Measurements from ENCODE around the gene CMC2.

CMC2 gene

GRCh38 chr16:81001330-81001729 is 5.4 kb downstream of the CMC2 start:
- DNase-seq (ENCODE audit: low spot score), result no peak

DNA sequence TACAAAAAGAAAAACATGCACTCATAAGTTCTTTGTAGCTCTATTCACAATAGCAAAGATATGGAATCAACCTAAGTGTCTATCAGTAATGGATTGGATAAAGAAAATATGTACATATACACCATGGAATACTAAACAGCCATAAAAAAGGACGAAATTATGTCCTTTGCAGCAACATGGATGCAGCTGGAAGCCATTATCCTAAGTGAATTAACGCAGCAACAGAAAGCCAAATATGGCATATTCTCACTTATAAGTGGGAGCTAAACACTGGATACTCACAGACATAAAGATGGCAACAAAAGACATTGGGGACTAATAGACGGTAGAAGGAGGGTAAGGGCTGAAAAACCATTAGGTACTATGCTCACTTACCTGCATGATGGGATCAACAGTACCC is 5.8 kb downstream of the CMC2 start:
- no peak for DNase-seq (ENCODE audit: low spot score)

DNA sequence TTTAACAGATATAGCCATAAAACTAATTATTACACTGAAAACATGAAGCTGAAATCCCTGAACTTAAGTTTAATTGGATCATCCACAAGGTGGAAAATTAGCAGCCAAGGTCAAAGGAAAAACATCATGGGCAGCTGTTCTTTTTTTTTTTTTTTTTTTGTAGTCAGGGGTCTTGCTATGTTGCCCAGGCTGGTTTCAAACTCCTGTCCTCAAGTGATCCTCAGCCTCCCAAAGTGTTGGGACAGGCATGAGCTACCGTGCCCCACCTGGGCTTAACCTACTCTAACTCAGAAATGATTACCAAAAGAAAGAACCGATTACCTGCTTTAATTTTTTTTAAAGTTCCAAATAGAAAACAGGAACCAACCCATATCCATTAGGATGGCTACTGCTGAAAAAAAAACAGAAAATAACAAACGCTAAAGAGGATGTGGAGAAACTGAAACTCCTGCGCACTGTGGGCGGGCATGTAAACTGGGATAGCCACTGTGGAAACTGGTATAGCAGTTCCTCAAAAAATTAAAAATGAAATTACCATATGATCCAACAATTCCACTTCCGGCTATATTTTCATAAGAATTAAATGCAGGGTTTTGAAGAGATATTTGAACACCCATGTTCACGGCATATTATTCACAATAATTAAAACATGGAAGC is 8.6 kb downstream of the CMC2 start:
- DNase-seq (ENCODE audit: low spot score), result no peak

DNA sequence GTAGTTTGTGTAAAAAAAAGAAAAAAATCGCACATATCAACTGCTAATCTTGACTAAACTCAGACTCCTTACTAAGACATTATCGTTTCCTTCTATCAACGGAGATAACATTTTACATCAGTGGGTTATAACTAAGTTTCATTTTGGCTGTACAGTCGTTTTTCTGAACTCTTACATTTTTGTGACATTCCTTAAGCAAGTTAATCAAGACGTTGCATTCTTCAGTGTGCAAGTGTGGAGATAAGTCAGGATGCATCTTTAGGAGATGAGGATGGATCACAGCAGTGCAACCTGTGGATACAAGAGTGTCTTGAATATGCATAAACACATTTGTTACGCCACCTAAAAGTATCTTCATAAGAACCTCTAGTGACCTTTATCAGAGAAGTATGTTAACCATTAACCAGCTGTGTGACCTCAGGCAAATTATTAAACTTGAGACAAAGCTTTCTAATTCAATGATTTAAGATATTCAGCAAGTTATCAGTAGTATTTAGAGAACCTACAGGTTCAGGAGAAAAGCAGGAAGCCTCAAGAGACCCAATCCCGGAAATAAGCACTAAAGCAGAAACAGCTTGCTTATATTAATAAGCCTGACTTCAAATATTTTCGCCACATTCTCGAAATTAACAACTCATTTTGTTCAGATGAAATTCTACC is 9.4 kb downstream of the CMC2 start:
- peak; percentile 16 for DNase-seq (ENCODE audit: low spot score)

DNA sequence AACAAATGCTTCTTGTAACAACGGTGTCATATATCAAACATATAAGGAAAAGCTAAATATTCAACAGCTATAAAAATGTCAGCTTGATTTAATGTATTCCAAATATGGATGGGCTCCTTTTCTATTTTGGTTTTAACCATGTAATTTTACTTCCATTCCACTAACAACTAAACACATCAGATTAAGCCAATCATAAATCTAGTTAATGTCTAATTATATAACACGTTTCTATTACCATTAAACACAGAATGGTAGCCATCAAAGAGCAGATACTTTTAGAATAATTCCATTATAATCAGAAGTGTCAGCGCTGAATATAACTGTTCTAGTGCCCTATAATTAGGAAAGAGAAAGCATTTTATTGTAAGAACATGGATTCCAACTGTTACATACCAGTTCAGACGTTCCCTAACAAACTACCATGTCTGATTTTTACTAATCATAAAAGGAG is 10.0 kb downstream of the CMC2 start:
- DNase-seq (ENCODE audit: low spot score), result no peak

DNA sequence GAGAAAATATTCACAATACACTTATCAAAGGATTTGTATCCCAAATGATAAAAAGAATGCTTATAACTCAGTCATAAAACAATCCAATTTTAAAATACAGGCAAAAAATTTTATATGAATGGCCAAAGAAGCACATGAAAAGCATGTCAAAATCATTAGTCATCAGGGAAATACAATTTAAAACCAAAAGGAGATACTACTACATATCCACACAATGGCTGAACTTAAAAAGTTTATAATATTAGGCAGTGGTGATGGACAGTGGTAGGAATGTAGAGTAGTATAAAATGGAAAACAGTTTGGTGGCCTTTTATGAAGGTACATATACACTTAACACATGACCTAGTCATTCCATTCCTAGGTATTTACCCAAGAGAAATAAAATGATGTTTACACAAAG is 12.2 kb downstream of the CMC2 start:
- no peak for DNase-seq (ENCODE audit: low spot score)

DNA sequence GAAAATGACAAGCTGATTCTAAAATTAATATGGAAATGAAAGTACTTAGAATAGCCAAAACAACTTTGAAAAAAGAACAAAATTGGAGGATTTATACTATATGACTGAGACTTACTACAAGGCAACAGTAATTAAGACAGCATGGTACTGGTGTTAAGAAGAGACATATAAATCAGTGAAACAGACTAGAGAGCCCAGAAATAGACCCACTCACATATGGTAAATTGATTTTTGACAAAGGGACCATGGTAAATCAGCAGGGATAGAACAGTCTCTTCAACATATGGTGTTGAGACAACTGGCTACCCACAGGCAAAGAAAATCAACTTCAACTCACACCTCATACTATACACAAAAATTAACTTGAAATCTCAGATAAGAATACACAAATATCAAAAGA is 12.9 kb downstream of the CMC2 start:
- no peak for DNase-seq (ENCODE audit: low spot score)

- DNase-seq (ENCODE audit: low spot score), result peak; percentile 23
Measured at GRCh38 chr16:80993307-80993706, 13.4 kb downstream of the CMC2 start.

DNA sequence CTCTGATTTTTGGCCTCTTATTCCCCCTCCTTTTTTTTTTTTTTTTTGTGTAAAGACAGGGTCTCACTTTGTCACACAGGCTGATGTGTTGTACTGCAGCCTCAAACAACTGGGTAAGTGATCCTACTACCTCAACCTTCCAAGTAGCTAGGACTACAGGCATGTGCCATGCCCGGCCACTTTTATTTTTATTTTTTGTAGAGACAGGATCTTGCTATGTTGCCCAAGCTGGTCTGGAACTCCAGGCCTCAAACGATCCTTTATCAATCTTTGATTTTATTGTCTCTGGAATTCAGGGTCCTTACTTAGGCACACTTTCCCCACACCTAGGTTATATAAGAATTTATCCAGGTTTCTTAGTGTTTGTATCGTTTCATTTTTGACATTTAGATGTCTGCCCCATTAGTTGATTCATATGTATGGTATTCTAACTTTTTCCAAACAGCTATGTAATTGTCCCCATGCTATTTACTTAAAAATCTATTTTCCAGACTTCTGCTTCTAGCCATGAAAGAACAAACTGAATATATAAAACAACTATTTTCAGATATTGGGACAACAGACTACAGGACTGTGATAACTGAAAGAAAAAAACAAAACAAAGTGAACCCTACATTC is 13.9 kb downstream of the CMC2 start:
- DNase-seq (ENCODE audit: low spot score), result no peak

- DNase-seq (ENCODE audit: low spot score), result no peak
Measured at GRCh38 chr16:80991792-80992430, 14.8 kb downstream of the CMC2 start.

GRCh38 chr16:80990978-80991377 is 15.7 kb downstream of the CMC2 start:
- no peak for DNase-seq (ENCODE audit: low spot score)

- no peak for DNase-seq (ENCODE audit: low spot score)
Measured at GRCh38 chr16:80990577-80990976, 16.1 kb downstream of the CMC2 start.

- DNase-seq (ENCODE audit: low spot score), result no peak
Measured at GRCh38 chr16:80989801-80990200, 16.9 kb downstream of the CMC2 start.

GRCh38 chr16:80988756-80989155 is 17.9 kb downstream of the CMC2 start:
- DNase-seq (ENCODE audit: low spot score), result no peak

GRCh38 chr16:80986557-80986956 is 20.1 kb downstream of the CMC2 start:
- no peak for DNase-seq (ENCODE audit: low spot score)

DNA sequence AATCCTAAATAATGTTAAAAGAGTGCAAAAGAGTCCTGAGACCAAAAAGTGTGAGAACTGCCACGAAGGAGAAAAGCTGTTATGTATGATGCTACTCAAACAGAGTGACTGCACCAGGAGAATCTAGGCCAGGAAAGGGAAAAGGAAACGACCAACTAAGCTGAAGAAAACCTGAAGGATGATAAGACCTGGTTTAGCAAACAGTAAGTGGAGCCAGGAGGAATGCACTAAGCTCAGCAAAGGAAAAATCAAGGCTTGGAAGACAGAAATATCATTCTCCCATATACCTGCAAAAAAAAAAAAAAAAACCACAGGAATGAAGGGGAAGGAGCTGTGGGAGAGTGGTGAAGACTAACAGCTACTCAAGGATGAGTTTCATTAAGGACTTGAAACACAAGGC is 21.1 kb downstream of the CMC2 start:
- no peak for DNase-seq (ENCODE audit: low spot score)

GRCh38 chr16:80984124-80984892 is 22.4 kb downstream of the CMC2 start:
- DNase-seq (ENCODE audit: low spot score), result no peak

DNA sequence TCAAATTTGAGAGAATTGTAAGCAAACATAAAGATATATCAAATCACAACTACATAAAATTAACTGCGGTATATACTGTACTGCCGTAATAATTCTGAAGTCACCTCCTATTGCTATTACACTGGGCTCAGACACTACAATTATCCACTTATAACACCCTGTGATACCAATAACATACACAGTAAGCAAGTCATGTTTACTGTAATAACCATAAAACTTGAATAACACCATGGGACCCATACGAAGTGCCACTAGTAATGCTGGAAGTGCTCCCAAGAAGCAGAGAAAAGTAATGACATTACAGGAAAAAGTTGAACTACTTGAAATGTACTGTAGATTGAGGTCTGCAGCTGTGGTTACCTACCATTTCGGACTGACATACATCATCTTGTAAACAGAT is 24.0 kb downstream of the CMC2 start:
- no peak for DNase-seq (ENCODE audit: low spot score)

DNA sequence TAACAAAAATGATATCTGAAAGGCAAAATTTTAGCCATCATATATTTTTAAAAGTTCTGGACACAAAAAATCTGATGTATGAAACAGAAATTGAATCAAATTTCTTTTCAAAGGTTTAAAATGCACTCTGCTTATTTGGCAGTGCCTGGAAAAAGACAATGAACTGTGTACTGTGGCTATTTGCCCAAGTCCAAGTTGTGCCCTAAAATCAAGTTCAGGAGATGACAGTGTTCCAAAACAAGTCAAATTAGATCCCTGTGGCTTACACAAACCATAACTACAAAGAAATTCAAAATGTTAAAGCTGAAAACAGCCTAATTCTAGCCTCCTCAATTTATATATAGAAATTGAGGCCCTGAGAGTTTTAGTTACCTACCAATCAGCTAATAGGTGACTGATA is 25.6 kb downstream of the CMC2 start:
- no peak for DNase-seq (ENCODE audit: low spot score)

DNA sequence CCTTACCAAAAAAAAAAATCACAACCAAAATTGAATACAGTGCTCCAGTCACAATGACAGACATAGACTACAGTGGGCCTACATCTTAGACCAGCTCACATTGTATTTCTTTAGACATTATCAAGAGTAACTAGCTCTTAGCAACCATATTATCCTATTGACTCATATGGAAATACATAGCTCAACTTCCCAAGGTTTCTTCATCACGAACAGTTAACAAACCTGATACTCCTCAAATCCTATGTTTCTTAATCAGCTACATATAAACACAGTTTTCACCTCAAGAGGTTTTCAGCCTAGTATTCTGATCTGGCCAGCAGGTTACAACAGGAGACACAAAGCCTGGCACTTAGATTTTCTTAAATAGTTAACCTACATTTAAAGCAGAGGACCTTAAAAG is 29.7 kb downstream of the CMC2 start:
- no peak for DNase-seq (ENCODE audit: low spot score)

DNA sequence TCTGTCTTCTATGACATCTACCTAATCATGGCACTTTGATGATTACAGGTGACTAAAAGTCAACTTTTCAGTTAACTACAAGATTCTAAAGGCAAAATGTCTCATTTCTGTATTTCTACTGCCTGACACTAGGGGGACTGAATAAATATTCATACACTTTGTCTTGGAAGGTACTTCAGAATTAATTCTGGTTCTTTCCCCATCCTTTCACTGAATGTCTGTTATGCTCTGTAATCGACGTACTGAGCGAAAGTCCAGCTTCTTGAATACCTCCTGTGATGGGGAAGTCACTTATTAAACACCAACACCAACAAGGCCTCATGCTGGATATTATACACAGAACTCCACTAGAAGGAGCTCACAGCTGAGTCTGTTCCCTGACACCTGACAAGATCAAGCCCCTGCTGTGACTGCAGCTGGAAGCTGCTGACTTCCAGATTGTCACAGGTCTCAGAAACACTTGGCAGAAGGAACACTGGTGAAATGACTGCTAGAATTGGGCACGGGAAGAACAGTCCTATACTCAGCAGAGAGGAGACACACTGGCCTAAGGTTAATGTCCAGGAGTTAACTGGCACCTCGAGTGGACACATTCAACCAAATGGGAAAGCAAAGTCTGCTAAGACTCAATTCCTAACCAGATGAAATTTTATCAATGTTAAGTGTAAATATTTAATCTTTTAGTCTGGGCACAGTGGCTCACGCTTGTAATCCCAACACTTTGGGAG is 31.9 kb downstream of the CMC2 start:
- no peak for DNase-seq (ENCODE audit: low spot score)

DNA sequence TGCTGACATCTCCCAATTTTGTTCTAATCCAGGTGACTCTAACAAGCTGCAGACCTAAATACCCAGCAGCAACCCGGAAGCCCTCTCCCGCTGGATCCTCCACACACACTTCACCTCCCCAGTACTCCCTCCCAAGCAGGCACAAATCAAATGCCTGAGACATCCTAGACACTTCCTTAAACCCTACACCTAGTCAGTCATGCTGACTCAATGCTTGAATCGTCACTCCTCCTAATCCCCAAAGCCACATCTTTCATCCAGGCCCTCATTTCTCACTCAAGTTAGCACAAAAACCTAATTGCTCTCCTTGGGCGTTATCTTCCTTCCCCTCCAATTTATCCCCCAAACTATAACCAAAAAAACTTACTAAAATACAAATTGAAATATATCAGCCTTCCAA is 32.7 kb downstream of the CMC2 start:
- DNase-seq (ENCODE audit: low spot score), result no peak
